Astrocyte of the cerebellum (primary cell): ENCODE data around the gene COBLL1.

Experiments
- DNase-seq: peaks from one replicate; pipeline ENCODE4 v3.0.0-alpha.2; 2011; ENCODE audit warnings: low read depth
- H3K4me3 ChIP-seq: 2 replicates; pipeline ENCODE4 v1.5.1; 2011; ENCODE audit warnings: mild to moderate bottlenecking, low read depth, low read length, moderate library complexity
- in situ Hi-C: cut with HindIII; loops from 2 replicates; pipeline ENCODE4 v1.10.0; 2017; ENCODE audit warnings: low sequenced_read_pairs
- TF ChIP-seq, protein P1 (sequence below): IDR thresholded peaks from 2 replicates; pipeline ENCODE4 v1.5.1; 2012; ENCODE audit warnings: low read length, low read depth, moderate library complexity, mild to moderate bottlenecking; ENCODE audit errors: missing control alignments

The COBLL1 gene

DNA sequence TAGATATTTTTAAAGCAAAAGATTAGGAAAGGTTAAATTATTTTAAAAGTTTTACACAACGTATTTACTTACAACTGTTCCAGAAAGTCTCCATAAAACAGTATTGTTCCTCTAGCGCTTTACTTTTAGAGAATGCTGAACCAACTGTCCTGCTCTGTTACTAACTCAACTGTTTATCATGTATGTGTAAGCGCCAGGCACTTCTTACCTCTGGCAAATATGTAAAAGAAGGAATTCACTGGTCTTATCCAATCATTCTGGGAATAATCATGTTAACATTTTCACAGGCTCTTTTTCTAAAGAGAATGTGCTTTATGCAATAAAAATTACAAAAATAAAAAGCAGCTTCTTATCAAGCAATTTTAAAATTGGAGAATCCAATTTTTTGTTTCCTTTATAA is 68.0 kb downstream of the COBLL1 start:
- no peak overlapping the region for H3K4me3 ChIP-seq
- DNase-seq, result no peak
- in situ Hi-C loops, result no loop called here
- TF ChIP-seq, protein P1, sequence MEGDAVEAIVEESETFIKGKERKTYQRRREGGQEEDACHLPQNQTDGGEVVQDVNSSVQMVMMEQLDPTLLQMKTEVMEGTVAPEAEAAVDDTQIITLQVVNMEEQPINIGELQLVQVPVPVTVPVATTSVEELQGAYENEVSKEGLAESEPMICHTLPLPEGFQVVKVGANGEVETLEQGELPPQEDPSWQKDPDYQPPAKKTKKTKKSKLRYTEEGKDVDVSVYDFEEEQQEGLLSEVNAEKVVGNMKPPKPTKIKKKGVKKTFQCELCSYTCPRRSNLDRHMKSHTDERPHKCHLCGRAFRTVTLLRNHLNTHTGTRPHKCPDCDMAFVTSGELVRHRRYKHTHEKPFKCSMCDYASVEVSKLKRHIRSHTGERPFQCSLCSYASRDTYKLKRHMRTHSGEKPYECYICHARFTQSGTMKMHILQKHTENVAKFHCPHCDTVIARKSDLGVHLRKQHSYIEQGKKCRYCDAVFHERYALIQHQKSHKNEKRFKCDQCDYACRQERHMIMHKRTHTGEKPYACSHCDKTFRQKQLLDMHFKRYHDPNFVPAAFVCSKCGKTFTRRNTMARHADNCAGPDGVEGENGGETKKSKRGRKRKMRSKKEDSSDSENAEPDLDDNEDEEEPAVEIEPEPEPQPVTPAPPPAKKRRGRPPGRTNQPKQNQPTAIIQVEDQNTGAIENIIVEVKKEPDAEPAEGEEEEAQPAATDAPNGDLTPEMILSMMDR, result no peak

DNA sequence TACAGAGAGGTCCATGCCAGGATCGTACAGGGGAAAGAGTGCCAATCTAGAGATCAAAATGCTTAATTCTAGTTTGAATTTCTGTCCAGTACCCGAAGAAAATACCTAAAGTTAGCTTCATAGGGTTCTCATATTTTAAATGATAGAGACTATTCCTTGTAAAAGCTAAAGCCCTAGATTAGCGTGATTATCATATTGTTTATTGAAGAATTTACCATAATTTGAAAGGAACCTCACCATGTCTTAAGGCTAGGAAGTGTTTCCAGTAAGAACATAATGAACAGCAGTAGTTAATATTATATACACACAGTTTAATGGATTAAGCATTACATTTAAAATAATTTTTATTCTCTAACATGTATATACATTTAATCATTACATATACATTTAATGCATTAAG is 68.5 kb downstream of the COBLL1 start:
- in situ Hi-C loops, result no loop called here
- no peak for DNase-seq
- H3K4me3 ChIP-seq, result no peak overlapping the region
- TF ChIP-seq, protein P1, result no peak

DNA sequence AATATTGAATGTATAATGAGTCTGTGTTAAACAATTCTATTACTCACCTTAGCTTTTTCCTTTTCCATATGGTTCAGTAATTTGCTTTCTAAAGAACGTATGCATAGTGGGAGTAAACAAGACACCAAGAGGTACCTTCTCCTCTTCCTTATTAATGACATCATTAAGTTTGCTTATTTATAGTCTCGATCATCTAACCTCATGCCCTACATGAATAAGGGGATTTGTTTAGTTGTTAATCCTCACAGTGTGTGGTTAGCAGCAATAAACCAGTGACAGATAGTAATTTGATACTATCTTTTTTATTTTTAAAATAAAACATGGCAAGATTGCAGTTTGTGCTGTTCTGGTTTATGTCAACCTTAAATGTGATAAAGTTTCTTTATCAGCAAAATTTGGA is 69.7 kb downstream of the COBLL1 start:
- DNase-seq, result no peak
- in situ Hi-C loops, result no loop called here
- H3K4me3 ChIP-seq, result no peak overlapping the region
- TF ChIP-seq, protein P1, result no peak

DNA sequence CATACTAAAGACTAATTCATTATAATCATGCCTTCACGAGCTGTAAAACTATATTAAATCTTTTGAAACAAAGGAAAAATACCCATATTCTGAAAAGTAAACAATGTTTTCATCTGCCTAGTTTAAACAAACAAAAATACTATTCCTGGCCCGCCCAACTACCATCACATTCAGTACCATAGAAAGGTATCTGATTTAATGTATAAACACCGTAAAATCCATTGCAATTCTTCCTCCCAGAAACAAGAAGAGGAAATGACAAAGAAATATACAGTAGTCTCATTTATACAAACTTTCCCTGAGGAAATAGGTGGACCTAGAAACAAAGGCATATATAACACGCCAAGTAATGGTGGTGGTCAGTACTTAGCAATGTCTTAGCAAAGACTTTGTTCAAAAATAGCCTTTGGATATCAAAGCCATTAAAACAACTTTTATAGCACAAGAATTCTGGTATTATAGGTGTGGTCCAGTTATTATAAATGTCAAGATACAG is 71.2 kb downstream of the COBLL1 start:
- DNase-seq, result no peak
- TF ChIP-seq, protein P1, result no peak
- in situ Hi-C loops, result no loop called here
- H3K4me3 ChIP-seq, result no peak overlapping the region

DNA sequence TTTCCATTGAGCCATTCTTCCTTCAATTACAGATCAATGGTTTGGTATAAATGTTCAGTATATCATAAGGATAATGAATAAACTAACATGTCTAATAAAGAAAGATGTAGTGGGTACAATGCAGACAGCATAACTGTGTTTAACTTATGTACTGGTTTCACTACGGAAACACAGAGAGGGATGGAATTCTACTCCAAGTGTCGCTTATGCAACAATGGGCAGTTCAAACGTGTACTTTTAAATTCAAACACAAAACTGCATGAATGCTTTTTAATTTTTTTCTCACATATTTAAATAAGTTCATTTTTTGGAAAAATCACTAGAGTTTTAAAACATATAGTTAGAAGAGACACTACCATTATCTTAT is 74.7 kb downstream of the COBLL1 start:
- TF ChIP-seq, protein P1, result no peak
- no peak for DNase-seq
- no peak overlapping the region for H3K4me3 ChIP-seq
- in situ Hi-C loops, result no loop called here

DNA sequence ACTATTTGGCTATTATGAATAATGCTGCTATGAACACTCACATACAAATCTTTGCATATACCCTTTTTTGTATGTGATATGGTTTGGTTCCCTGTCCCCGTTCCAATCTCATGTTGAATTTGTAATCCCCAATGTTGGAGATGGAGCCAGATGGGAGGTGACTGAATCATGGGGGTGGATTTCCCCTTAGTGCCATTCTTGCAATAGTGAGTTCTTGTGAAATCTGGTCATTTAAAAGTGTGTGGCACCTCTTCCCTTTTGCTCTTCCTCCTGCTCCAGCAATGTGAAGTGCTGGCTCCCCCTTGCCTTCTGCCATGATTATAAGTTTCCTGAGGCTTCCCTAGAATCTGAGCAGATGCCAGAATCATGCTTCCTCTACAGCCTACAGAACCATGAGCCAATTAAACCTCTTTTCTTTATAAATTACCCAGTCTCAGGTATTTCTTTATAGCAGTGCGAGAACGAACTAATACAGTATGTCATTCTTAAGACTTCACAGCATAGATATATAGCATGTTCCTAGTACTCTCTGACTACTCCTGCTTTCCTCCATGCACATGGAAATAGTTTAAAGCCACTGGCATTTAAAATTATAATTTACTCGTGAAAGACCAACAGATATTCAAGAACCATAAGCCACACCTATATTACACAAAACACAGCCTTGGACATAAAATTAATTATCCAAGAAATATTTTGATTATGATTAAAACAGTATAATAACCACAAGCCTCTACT is 75.2 kb downstream of the COBLL1 start:
- no peak overlapping the region for H3K4me3 ChIP-seq
- TF ChIP-seq, protein P1, result no peak
- in situ Hi-C loops, result no loop called here
- DNase-seq, result no peak
